K562 (cell line): ENCODE data around the gene KPNB1. TPM values are rescaled to one million over a fixed set of nuclear protein-coding genes. Genes with fewer than 3 reads are reported as not detected.

Experiments
- ATAC-seq: fragments of 200-7000 bp; cut with Tn5 transposase; 3 replicates; pipeline ENCODE4 v1.9.1; 2020; ENCODE audit warnings: moderate library complexity
- BruUV-seq: library from RNA; stranded (reverse); fragments of 400-500 nt; replicated peaks from 2 replicates; lab custom pipeline; 2021; lab: Mats Ljungman, UMichigan
- CTCF ChIA-PET: fragments of 300-600 bp; formaldehyde crosslinking; extraction: SDS; loops from one replicate; lab custom pipeline; 2021; ENCODE audit warnings: low intra/inter-chr PET ratio; lab: Yijun Ruan, JAX
- POLR2A ChIA-PET: fragments of 300-600, 350-650 bp; sonication (Branson Sonifier 250); formaldehyde crosslinking; extraction: SDS; loops from one replicate; lab custom pipeline; 2021; ENCODE audit warnings: antibody characterized with exemption, inconsistent platforms; lab: Yijun Ruan, JAX
- DNase-seq, 4 experiments: peaks; one replicate each; pipeline versions ENCODE4 v3.0.0 to v3.0.0-alpha.2; 2011 to 2018; ENCODE audit warnings: low spot score in 3 of 4, mixed read lengths in 3 of 4; ENCODE audit errors: extremely low read depth in 1 of 4
- FAIRE-seq: peaks from 2 replicates; lab custom pipeline; 2011; peaks lifted over from hg19 to GRCh38; lab: Jason Lieb, UNC
- H2AFZ ChIP-seq: 2 replicates; pipeline ENCODE4 v1.6.0; 2011; ENCODE audit warnings: low read depth, low read length, control low read depth, inconsistent platforms
- H3K27ac ChIP-seq: fragments of 200-600 bp; 3 replicates; pipeline ENCODE4 v1.8.0; 2011; ENCODE audit warnings: low read depth, mild to moderate bottlenecking, control low read depth, inconsistent platforms, low read length, moderate library complexity, mixed read lengths; ENCODE audit errors: extremely low read depth
- H3K27me3 ChIP-seq, 2 experiments: fragments of 300-600 bp in 1 of 2; 2 replicates in 1 of 2; 3 replicates in 1 of 2; pipeline versions ENCODE4 v1.6.0 to v1.8.0; 2011; ENCODE audit warnings: inconsistent platforms in 2 of 2, low read length in 2 of 2, mild to moderate bottlenecking in 1 of 2, mixed read lengths in 1 of 2, moderate library complexity in 1 of 2; ENCODE audit not compliant: control insufficient read depth in 2 of 2, insufficient read depth in 2 of 2
- H3K36me3 ChIP-seq: fragments of 300-600 bp; 3 replicates; pipeline ENCODE4 v1.8.0; 2011; ENCODE audit warnings: mild to moderate bottlenecking, low read length, inconsistent platforms; ENCODE audit not compliant: control insufficient read depth, insufficient read depth
- H3K4me1 ChIP-seq, 2 experiments: fragments of 200-600 bp in 1 of 2; replicated peaks in 1 of 2; 2 replicates in 1 of 2; 3 replicates in 1 of 2; pipeline versions ENCODE4 v1.5.1 to v1.8.0; 2011; ENCODE audit warnings: inconsistent platforms in 2 of 2, low read length in 2 of 2, mild to moderate bottlenecking in 1 of 2, mixed read lengths in 1 of 2, moderate library complexity in 1 of 2; ENCODE audit not compliant: control insufficient read depth in 2 of 2, insufficient read depth in 2 of 2
- H3K4me2 ChIP-seq: 2 replicates; pipeline ENCODE4 v1.6.1; 2011; ENCODE audit warnings: low read length, control low read depth, inconsistent platforms, mixed read lengths; ENCODE audit not compliant: insufficient read depth
- H3K4me3 ChIP-seq: fragments of 200-600 bp; sonication (generic), shearing (Covaris generic); 2 replicates; pipeline ENCODE4 v1.5.1; 2016; ENCODE audit warnings: control low read depth, inconsistent platforms
- H3K79me2 ChIP-seq: fragments of 200-600 bp; 3 replicates; pipeline ENCODE4 v1.8.0; 2011; ENCODE audit warnings: low read length, inconsistent platforms; ENCODE audit not compliant: control insufficient read depth, insufficient read depth
- H3K9ac ChIP-seq, 2 experiments: 2 replicates each; pipeline versions ENCODE4 v1.6.0 to v1.6.1; 2011; ENCODE audit warnings: low read depth in 2 of 2, low read length in 2 of 2, control low read depth in 1 of 2, inconsistent platforms in 1 of 2, mild to moderate bottlenecking in 1 of 2, mixed read lengths in 1 of 2; ENCODE audit not compliant: insufficient read depth in 1 of 2
- H3K9me1 ChIP-seq: one replicate; pipeline ENCODE4 v1.6.0; 2011; ENCODE audit warnings: inconsistent platforms, mild to moderate bottlenecking, low read length, moderate library complexity; ENCODE audit not compliant: control insufficient read depth, insufficient read depth
- H3K9me3 ChIP-seq: replicated peaks from 2 replicates; pipeline ENCODE4 v1.5.1; 2011; ENCODE audit warnings: low read depth, low read length, inconsistent platforms; ENCODE audit not compliant: control insufficient read depth, insufficient read depth
- H4K20me1 ChIP-seq: replicated peaks from 2 replicates; pipeline ENCODE4 v1.6.1; 2011; ENCODE audit warnings: low read length, inconsistent platforms, mixed read lengths; ENCODE audit not compliant: control insufficient read depth, insufficient read depth
- ARID4B ChIP-seq: sonication (generic); formaldehyde crosslinking; IDR thresholded peaks from 2 replicates; pipeline ENCODE4 v1.8.0; 2022; ENCODE audit warnings: mild to moderate bottlenecking, missing genetic modification reagents
- CEBPZ ChIP-seq: fragments of 150-350 bp; IDR thresholded peaks from 2 replicates; pipeline ENCODE4 v1.6.1; 2014; ENCODE audit warnings: low read depth, mild to moderate bottlenecking, low read length, borderline replicate concordance
- ELF2 ChIP-seq: fragments of 250-450 bp; sonication (Bioruptor Pico); IDR thresholded peaks from 2 replicates; pipeline ENCODE4 v1.5.0; 2021; ENCODE audit warnings: mild to moderate bottlenecking
- HMBOX1 ChIP-seq: sonication (generic); IDR thresholded peaks from 2 replicates; pipeline ENCODE4 v1.6.1; 2016
- RUNX1 ChIP-seq: sonication (generic); IDR thresholded peaks from 2 replicates; pipeline ENCODE4 v1.6.1; 2016; ENCODE audit warnings: antibody characterized with exemption, low read depth
- TSHZ1 ChIP-seq: fragments of 250-450 bp; sonication (Bioruptor Pico); IDR thresholded peaks from 2 replicates; pipeline ENCODE4 v1.4.0; 2020; ENCODE audit warnings: mild to moderate bottlenecking, moderate library complexity
- XRCC3 ChIP-seq: fragments of 450-650 bp; IDR thresholded peaks from 2 replicates; pipeline ENCODE4 v1.6.1; 2017; ENCODE audit warnings: mild to moderate bottlenecking, moderate library complexity
- YBX1 ChIP-seq: fragments of 450-650 bp; IDR thresholded peaks from 2 replicates; pipeline ENCODE4 v1.7.1; 2016; ENCODE audit warnings: mild to moderate bottlenecking
- ZNF12 ChIP-seq: sonication (generic); formaldehyde crosslinking; IDR thresholded peaks from 2 replicates; pipeline ENCODE4 v1.4.0; 2020; ENCODE audit warnings: mild to moderate bottlenecking, missing genetic modification reagents
- ZNF668 ChIP-seq: fragments of 250-450 bp; sonication (Bioruptor Pico); IDR thresholded peaks from 2 replicates; pipeline ENCODE4 v1.8.0; 2022; ENCODE audit warnings: mild to moderate bottlenecking, inconsistent platforms
- WGBS: fragments of 100-300 bp; shearing (Covaris generic); methylation state at CpG from one replicate; pipeline ENCODE4 v1.1.6; 2016; ENCODE audit warnings: low coverage, mixed read lengths; ENCODE audit not compliant: insufficient coverage; ENCODE audit errors: missing lambda C conversion rate; 5-methylcytosine and 5-hydroxymethylcytosine counted together
- in situ Hi-C: fragments of 300-500 bp; cut with MboI; formaldehyde crosslinking; loops from 4 replicates; pipeline ENCODE4 v1.15.0; 2018; ENCODE audit warnings: inconsistent platforms, mixed read lengths
- intact Hi-C: fragments of 100-400 bp; cut with micrococcal nuclease; formaldehyde crosslinking; loops from 2 replicates; pipeline ENCODE4 v1.14.2; 2022
- polyA plus RNA-seq, 8 experiments: library from polyadenylated mRNA; depleted of rRNA in 4 of 8; stranded (reverse) in 5 of 8; unstranded in 3 of 8; fragments of >200 nt; fragmentation: Nextera tagmentation in 2 of 8; fragmentation: Illumina TruSeq in 1 of 8; extraction: Ambion mirVana in 2 of 8; extraction: Trizol in 1 of 8; gene quantifications; 2 replicates each; pipeline versions ENCODE4 v1.2.1 to v1.2.3, GENCODE V29; 2011 to 2014; ENCODE audit warnings: inconsistent platforms in 1 of 8, missing spikeins in 1 of 8
- total RNA-seq, 7 experiments: library from RNA; depleted of rRNA in 6 of 7; stranded (reverse); fragments of >200 nt in 6 of 7; fragmentation: Illumina TruSeq in 2 of 7; extraction: Trizol in 2 of 7; gene quantifications; 2 replicates each; pipeline versions ENCODE4 v1.2.1 to v1.2.3, GENCODE V29; 2011 to 2021; ENCODE audit warnings: low replicate concordance in 1 of 7

The KPNB1 gene
- total and polyA plus RNA-seq, 9 of the 15 experiments (the other 6 are each of a cell fraction or from before 2014, with no cell fraction given) = 154 to 622 (median 354) TPM

- Histone ChIP-seq H3K27me3 (peaks cover 17 to 69% of the 10 kb centered on the region in 2 experiments), H3K79me2 (no peaks in the 10 kb centered on the region), H3K9me1 (no peaks in the 10 kb centered on the region), H2AFZ (no peak overlapping the region), H3K4me1 (peaks cover 0 to 18% of the 10 kb centered on the region in 2 experiments; a peak in 2 of 5 replicates), H3K9me3 (no peaks in the 10 kb centered on the region), H4K20me1 (peaks cover 19% of the 10 kb centered on the region), H3K4me2 (no peak overlapping the region), H3K36me3 (no peaks in the 10 kb centered on the region), H3K27ac (no peak overlapping the region), H3K9ac (no peak overlapping the region), H3K4me3 (no peak overlapping the region)
- CTCF ChIA-PET = no interaction called here
- DNase-seq (no peak), FAIRE-seq (no peak), ATAC-seq (no peak)
- in situ Hi-C loops = no loop called here
- no TSS peak for BruUV-seq
- intact Hi-C loops = no loop called here
- POLR2A ChIA-PET = interaction anchor here (0.7 kb wide), 1 partner anchor 20 kb away, joined by 4 read pairs; no protein-coding TSS in a partner anchor
- 0% methylated on average over 3 of the region's 4 CpGs for WGBS
- TF ChIP-seq ZNF668 (no peak), YBX1 (no peak), XRCC3 (no peak), ZNF12 (CRISPR knock-in tag) (no peak), HMBOX1 (no peak), RUNX1 (no peak), ELF2 (no peak), TSHZ1 (no peak), ARID4B (CRISPR knock-in tag) (no peak), CEBPZ (no peak)
Measured at GRCh38 chr17:47730681-47731080, 81.0 kb downstream of the KPNB1 start.
